BLaER1 treated with 17β-estradiol and CSF1 and Interleukin-3, amounts not matched to agents 10 nM and 100 nM (cell line): ENCODE results near the gene KRT13.

Experiments
- H3K27ac ChIP-seq, 11 experiments: shearing (Covaris generic); formaldehyde crosslinking; 2 replicates each; pipeline ENCODE4 v1.8.1; 2022
- H3K27me3 ChIP-seq, 11 experiments: shearing (Covaris generic); formaldehyde crosslinking; 2 replicates each; pipeline ENCODE4 v1.8.1; 2022
- H3K36me3 ChIP-seq, 11 experiments: shearing (Covaris generic); formaldehyde crosslinking; 2 replicates each; pipeline ENCODE4 v1.8.1; 2022
- H3K4me1 ChIP-seq, 10 experiments: shearing (Covaris generic); formaldehyde crosslinking; 2 replicates each; pipeline ENCODE4 v1.8.1; 2022
- H3K4me2 ChIP-seq, 11 experiments: shearing (Covaris generic); formaldehyde crosslinking; 2 replicates each; pipeline ENCODE4 v1.8.1; 2022
- H3K4me3 ChIP-seq, 10 experiments: shearing (Covaris generic); formaldehyde crosslinking; 2 replicates each; pipeline ENCODE4 v1.8.1; 2022
- H3K9ac ChIP-seq, 11 experiments: shearing (Covaris generic); formaldehyde crosslinking; 2 replicates each; pipeline ENCODE4 v1.8.1; 2022
- H3K9me3 ChIP-seq, 11 experiments: shearing (Covaris generic); formaldehyde crosslinking; replicated peaks in 1 of 11; 2 replicates each; pipeline ENCODE4 v1.8.1; 2022
- H4K20me1 ChIP-seq, 11 experiments: shearing (Covaris generic); formaldehyde crosslinking; 2 replicates each; pipeline ENCODE4 v1.8.1; 2022
- Cebpa-rat ChIP-seq, 11 experiments: shearing (Covaris generic); IDR thresholded peaks; 2 replicates each; pipeline ENCODE4 v1.8.1; 2022

Gene KRT13

GRCh38 chr17:41453066-41453465, 52.3 kb downstream of the KRT13 start:
- Histone ChIP-seq H3K27me3 (no peaks in the 10 kb centered on the region), H3K9ac (no peak overlapping the region), H3K4me1 (0 out of 20 replicates have a peak, but pooled peaks cover 0 to 5% (median 0%) of the 10 kb centered on the region in 10 experiments), H4K20me1 (no peaks in the 10 kb centered on the region), H3K9me3 (peaks cover 0 to 18% (median 5%) of the 10 kb centered on the region in 11 experiments; a peak in 2 of 22 replicates), H3K4me2 (no peak overlapping the region), H3K36me3 (no peaks in the 10 kb centered on the region), H3K27ac (no peak overlapping the region), H3K4me3 (no peak overlapping the region)
- no peak for TF ChIP-seq Cebpa-rat (IDR thresholded peaks at IDR 0.05)

- H3K27me3 ChIP-seq, result no peaks in the 10 kb centered on the region
- no peak overlapping the region for H3K4me2 ChIP-seq
- H3K4me3 ChIP-seq, result no peak overlapping the region
- no peaks in the 10 kb centered on the region for H3K36me3 ChIP-seq
- TF ChIP-seq Cebpa-rat (IDR thresholded peaks at IDR 0.05), result no peak
- H4K20me1 ChIP-seq, result no peaks in the 10 kb centered on the region
- no peak overlapping the region for H3K27ac ChIP-seq
- H3K9ac ChIP-seq, result no peak overlapping the region
- H3K9me3 ChIP-seq, result peaks cover 0 to 18% (median 5%) of the 10 kb centered on the region in 11 experiments; a peak in 2 of 22 replicates
- 0 out of 20 replicates have a peak, but pooled peaks cover 0 to 5% (median 0%) of the 10 kb centered on the region in 10 experiments for H3K4me1 ChIP-seq
These were observed 53.1 kb downstream of the KRT13 start for GRCh38 chr17:41452281-41452680.

GRCh38 chr17:41451154-41451728, 54.2 kb downstream of the KRT13 start:
- TF ChIP-seq Cebpa-rat (IDR thresholded peaks at IDR 0.05), result no peak

More at GRCh38 chr17:41451154-41451728, 54.2 kb downstream of the KRT13 start:
- H3K4me2 ChIP-seq, result no peak overlapping the region
- H3K9ac ChIP-seq, result no peak overlapping the region
- H3K36me3 ChIP-seq, result no peaks in the 10 kb centered on the region
- peaks cover 0 to 6% (median 5%) of the 10 kb centered on the region in 10 experiments; a peak in 10 of 20 replicates for H3K4me1 ChIP-seq
- no peaks in the 10 kb centered on the region for H3K27me3 ChIP-seq
- peaks cover 0 to 18% (median 5%) of the 10 kb centered on the region in 11 experiments; a peak in 2 of 22 replicates for H3K9me3 ChIP-seq
- H3K27ac ChIP-seq, result no peak overlapping the region
- H4K20me1 ChIP-seq, result no peaks in the 10 kb centered on the region
- H3K4me3 ChIP-seq, result no peak overlapping the region
